ENCODE results near the gene DHRS13. TPM values are rescaled to one million over a fixed set of nuclear protein-coding genes. Genes with fewer than 3 reads are reported as not detected.

DHRS13 gene
- total and polyA plus RNA-seq, 2 donors (not counting 3 experiments of a cell fraction or from before 2014, with no cell fraction given): 7.2 to 9.3 TPM

DNA sequence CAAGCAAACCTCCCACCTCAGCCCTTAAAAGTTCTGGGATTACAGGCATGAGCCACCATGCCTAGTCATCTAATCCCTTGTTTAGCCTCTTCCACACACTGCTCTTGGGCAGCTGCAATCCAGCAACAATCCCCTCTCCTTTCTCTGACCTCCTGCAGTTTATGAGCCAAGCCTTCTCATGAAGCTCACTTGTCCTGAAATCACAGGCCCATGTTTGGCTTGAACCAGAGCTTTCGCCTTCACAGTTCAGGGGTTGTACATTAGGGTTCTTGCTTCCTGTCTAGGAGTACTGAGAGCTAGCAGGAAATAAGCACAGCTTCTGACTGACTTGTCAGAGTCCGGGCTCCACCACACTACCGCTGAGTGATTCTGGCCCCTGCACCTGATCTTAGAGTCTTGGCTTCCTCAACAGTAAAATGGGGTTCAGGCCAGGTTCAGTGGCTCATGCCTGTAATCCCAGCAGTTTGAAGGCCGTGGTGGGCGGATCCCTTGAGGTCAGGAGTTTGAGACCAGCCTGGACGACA, 31.8 kb downstream of the DHRS13 start:
- no TSS peak for BruUV-seq (replicated peaks)
- TF ChIP-seq FOS (IDR thresholded peaks at IDR 0.05; ENCODE audit: borderline replicate concordance, insufficient read depth, low read length): no peak
- no peak for TF ChIP-seq EZH2 (IDR thresholded peaks at IDR 0.05; ENCODE audit: borderline replicate concordance, low read depth, low read length, severe bottlenecking)
- no peak for TF ChIP-seq CTCF (IDR thresholded peaks at IDR 0.05; ENCODE audit: extremely low read depth in 1 of 2, insufficient read depth in 1 of 2, low read depth in 1 of 2, low read length in 2 of 2)
- no peak for TF ChIP-seq POLR2AphosphoS5 (IDR thresholded peaks at IDR 0.05; ENCODE audit: insufficient read depth, low read depth, low read length)
- dilution Hi-C loops (cut with MboI; ENCODE audit: extremely low pct_ligation_motif_present, low sequenced_read_pairs): no loop called here
- H3K9me1 ChIP-seq (replicated peaks; ENCODE audit: control insufficient read depth, extremely low read depth, insufficient read depth, low read length): no peaks in the 10 kb centered on the region
- no peaks in the 10 kb centered on the region for H3K36me3 ChIP-seq (ENCODE audit: control insufficient read depth in 2 of 2, extremely low read depth in 1 of 2, insufficient read depth in 2 of 2, low read length in 2 of 2)
- DNase-seq (ENCODE audit: low read depth, low spot score): peak; percentile 27
- H3K4me3 ChIP-seq (replicated peaks in 1 of 3; ENCODE audit: insufficient read depth in 1 of 3, low read depth in 1 of 3, low read length in 3 of 3): no peak overlapping the region
- no peak overlapping the region for H3K9ac ChIP-seq (replicated peaks; ENCODE audit: extremely low read depth, insufficient read depth, low read length)
- ChIA-PET POLR2A (no interaction called here), CTCF (interaction anchor here (1.1 to 3.6 kb wide), 5 partner anchors 8 to 108 kb away, joined by 3 to 16 read pairs (median 6); partner anchors contain the start of genes DHRS13 and ERAL1)
- intact Hi-C loops (cut with micrococcal nuclease): no loop called here
- no peaks in the 10 kb centered on the region for H4K20me1 ChIP-seq (replicated peaks; ENCODE audit: control insufficient read depth, extremely low read depth, insufficient read depth, low read length)
- FAIRE-seq: no peak
- no peaks in the 10 kb centered on the region for H3K27me3 ChIP-seq (ENCODE audit: control insufficient read depth in 2 of 2, insufficient read depth in 2 of 2, low read length in 2 of 2)
- no peak overlapping the region for H3K4me2 ChIP-seq (ENCODE audit: insufficient read depth, low read length)
- H3K4me1 ChIP-seq (ENCODE audit: control insufficient read depth, extremely low read depth, insufficient read depth, low read length): peaks cover 1% of the 10 kb centered on the region
- no peaks in the 10 kb centered on the region for H3K79me2 ChIP-seq (ENCODE audit: control insufficient read depth, insufficient read depth, low read length)
- no peaks in the 10 kb centered on the region for H3K9me3 ChIP-seq (replicated peaks; ENCODE audit: control insufficient read depth, insufficient read depth, low read length)
- peak overlapping the region; percentile 45 for H2AFZ ChIP-seq (ENCODE audit: low read depth, low read length)
- H3K27ac ChIP-seq (ENCODE audit: insufficient read depth, low read depth, low read length): no peak overlapping the region

GRCh38 chr17:28867276-28867675, 35.6 kb downstream of the DHRS13 start:
- H3K79me2 ChIP-seq (ENCODE audit: control insufficient read depth, insufficient read depth, low read length): no peaks in the 10 kb centered on the region
- no peak overlapping the region for H3K27ac ChIP-seq (ENCODE audit: insufficient read depth, low read depth, low read length)
- H3K4me3 ChIP-seq (replicated peaks in 1 of 3; ENCODE audit: insufficient read depth in 1 of 3, low read depth in 1 of 3, low read length in 3 of 3): no peak overlapping the region
- no peaks in the 10 kb centered on the region for H3K9me3 ChIP-seq (replicated peaks; ENCODE audit: control insufficient read depth, insufficient read depth, low read length)
- peaks cover 13% of the 10 kb centered on the region for H3K4me1 ChIP-seq (ENCODE audit: control insufficient read depth, extremely low read depth, insufficient read depth, low read length)
- H3K9me1 ChIP-seq (replicated peaks; ENCODE audit: control insufficient read depth, extremely low read depth, insufficient read depth, low read length): no peaks in the 10 kb centered on the region
- POLR2A ChIA-PET: no interaction called here
- no peaks in the 10 kb centered on the region for H4K20me1 ChIP-seq (replicated peaks; ENCODE audit: control insufficient read depth, extremely low read depth, insufficient read depth, low read length)
- H3K4me2 ChIP-seq (ENCODE audit: insufficient read depth, low read length): no peak overlapping the region
- H3K9ac ChIP-seq (replicated peaks; ENCODE audit: extremely low read depth, insufficient read depth, low read length): no peak overlapping the region
- no peaks in the 10 kb centered on the region for H3K27me3 ChIP-seq (ENCODE audit: control insufficient read depth in 2 of 2, insufficient read depth in 2 of 2, low read length in 2 of 2)
- TF ChIP-seq FOS (IDR thresholded peaks at IDR 0.05; ENCODE audit: borderline replicate concordance, insufficient read depth, low read length) (no peak), POLR2AphosphoS5 (IDR thresholded peaks at IDR 0.05; ENCODE audit: insufficient read depth, low read depth, low read length) (no peak), EZH2 (IDR thresholded peaks at IDR 0.05; ENCODE audit: borderline replicate concordance, low read depth, low read length, severe bottlenecking) (no peak), POLR2A (IDR thresholded peaks at IDR 0.05; ENCODE audit: low read depth, low read length) (no peak), GATA2 (IDR thresholded peaks at IDR 0.05; ENCODE audit: insufficient read depth, insufficient read length, low read depth, low read length) (no peak), MAX (IDR thresholded peaks at IDR 0.05; ENCODE audit: insufficient read depth, insufficient read length) (no peak), CTCF (IDR thresholded peaks at IDR 0.05; ENCODE audit: extremely low read depth in 1 of 2, insufficient read depth in 1 of 2, low read depth in 1 of 2, low read length in 2 of 2) (no peak), MYC (IDR thresholded peaks at IDR 0.05; ENCODE audit: low read depth, low read length) (no peak)
- no peak overlapping the region for H2AFZ ChIP-seq (ENCODE audit: low read depth, low read length)
- no peaks in the 10 kb centered on the region for H3K36me3 ChIP-seq (ENCODE audit: control insufficient read depth in 2 of 2, extremely low read depth in 1 of 2, insufficient read depth in 2 of 2, low read length in 2 of 2)
- FAIRE-seq (no peak), DNase-seq (ENCODE audit: low read depth, low spot score) (no peak)
- intact Hi-C loops (cut with micrococcal nuclease): no loop called here
- CTCF ChIA-PET: no interaction called here
- dilution Hi-C loops (cut with MboI; ENCODE audit: extremely low pct_ligation_motif_present, low sequenced_read_pairs): no loop called here
- no TSS peak for BruUV-seq (replicated peaks)

All from endothelial cell of umbilical vein (primary cell).